Raji (cell line): ENCODE measurements around the gene SPPL2A.

Source experiments
- POLR2A ChIP-seq: IDR thresholded peaks from 2 replicates; pipeline ENCODE4 v1.6.1; 2011; ENCODE audit warnings: low read depth, low read length, control low read depth; ENCODE audit not compliant: insufficient read depth

Gene SPPL2A

GRCh38 chr15:50777042-50777441 lies 11.5 kb upstream of the SPPL2A start:
- no peak for TF ChIP-seq POLR2A

- TF ChIP-seq POLR2A = no peak
Measured at GRCh38 chr15:50774450-50774849, 8.9 kb upstream of the SPPL2A start.

GRCh38 chr15:50773389-50773788 lies 7.9 kb upstream of the SPPL2A start:
- TF ChIP-seq POLR2A = no peak

- TF ChIP-seq POLR2A = no peak
Measured at GRCh38 chr15:50767332-50767861, 1.9 kb upstream of the SPPL2A start.

- no peak for TF ChIP-seq POLR2A
Measured at GRCh38 chr15:50764461-50765194, 878 bp downstream of the SPPL2A start.

GRCh38 chr15:50758712-50759205 lies 6.7 kb downstream of the SPPL2A start:
- TF ChIP-seq POLR2A = no peak

- TF ChIP-seq POLR2A = no peak
Measured at GRCh38 chr15:50753463-50753862, 12.0 kb downstream of the SPPL2A start.

GRCh38 chr15:50751394-50751793 lies 14.1 kb downstream of the SPPL2A start:
- TF ChIP-seq POLR2A = no peak

GRCh38 chr15:50750227-50750705 lies 15.2 kb downstream of the SPPL2A start:
- no peak for TF ChIP-seq POLR2A

GRCh38 chr15:50747523-50747922 lies 18.0 kb downstream of the SPPL2A start:
- no peak for TF ChIP-seq POLR2A

GRCh38 chr15:50744601-50745000 lies 20.9 kb downstream of the SPPL2A start:
- no peak for TF ChIP-seq POLR2A

GRCh38 chr15:50740955-50741354 lies 24.6 kb downstream of the SPPL2A start:
- TF ChIP-seq POLR2A = no peak

GRCh38 chr15:50736823-50737222 lies 28.7 kb downstream of the SPPL2A start:
- TF ChIP-seq POLR2A = no peak

GRCh38 chr15:50735156-50735555 lies 30.4 kb downstream of the SPPL2A start:
- TF ChIP-seq POLR2A = no peak

GRCh38 chr15:50726315-50726714 lies 39.2 kb downstream of the SPPL2A start:
- TF ChIP-seq POLR2A = no peak

- TF ChIP-seq POLR2A = no peak
Measured at GRCh38 chr15:50718700-50719125, 46.8 kb downstream of the SPPL2A start.
